A549 (cell line): ENCODE data around the gene SFT2D1. TPM values are rescaled to one million over a fixed set of nuclear protein-coding genes. Genes with fewer than 3 reads are reported as not detected.

ENCODE experiments used
- ATAC-seq, 2 experiments: fragments of 200-7000 bp in 1 of 2; fragments of >200 bp in 1 of 2; cut with Nextera tagmentation in 1 of 2; cut with Tn5 transposase in 1 of 2; 3 replicates each; pipeline versions ENCODE4 v1.8.0 to v1.9.1; 2018 to 2020; ENCODE audit warnings: mild to moderate bottlenecking in 1 of 2, moderate library complexity in 1 of 2
- CTCF ChIA-PET: fragments of 300-600 bp; sonication (Branson Sonifier 250); formaldehyde crosslinking; extraction: SDS; loops from one replicate; lab custom pipeline; 2021; ENCODE audit warnings: antibody characterized with exemption, inconsistent platforms; lab: Yijun Ruan, JAX
- POLR2A ChIA-PET: fragments of 350-600 bp; formaldehyde crosslinking; extraction: SDS; loops from one replicate; lab custom pipeline; 2021; ENCODE audit warnings: antibody characterized with exemption, inconsistent platforms; lab: Yijun Ruan, JAX
- DNase-seq, 2 experiments: peaks; one replicate each; pipeline versions ENCODE4 v3.0.0 to v3.0.0-alpha.2; 2011 to 2016; ENCODE audit warnings: low read depth in 1 of 2, low spot score in 1 of 2
- FAIRE-seq: peaks from 2 replicates; lab custom pipeline; 2011; peaks lifted over from hg19 to GRCh38; lab: Jason Lieb, UNC
- H3K27ac ChIP-seq, 2 experiments: fragments of >200 bp; sonication (Bioruptor Twin); formaldehyde crosslinking; 3 replicates each; pipeline ENCODE4 v1.5.1; 2016 to 2017
- H3K4me1 ChIP-seq: fragments of >200 bp; sonication (Bioruptor Twin); formaldehyde crosslinking; 3 replicates; pipeline ENCODE4 v1.6.1; 2016
- H3K4me2 ChIP-seq: fragments of >200 bp; sonication (Bioruptor Twin); formaldehyde crosslinking; 3 replicates; pipeline ENCODE4 v1.6.1; 2016
- H3K4me3 ChIP-seq: fragments of >200 bp; sonication (Bioruptor Twin); formaldehyde crosslinking; 3 replicates; pipeline ENCODE4 v1.5.1; 2016
- H3K9me3 ChIP-seq: fragments of >200 bp; sonication (Bioruptor Twin); formaldehyde crosslinking; 3 replicates; pipeline ENCODE4 v1.6.1; 2016
- CEBPB ChIP-seq, 2 experiments: fragments of >200 bp in 1 of 2; sonication (Bioruptor Twin) in 1 of 2; formaldehyde crosslinking in 1 of 2; IDR thresholded peaks; 2 replicates each; pipeline ENCODE4 v1.6.1; 2012 to 2016
- CHD2 ChIP-seq: fragments of 150-350 bp; IDR thresholded peaks from 2 replicates; pipeline ENCODE4 v1.6.1; 2014; ENCODE audit warnings: low read length; ENCODE audit not compliant: partially characterized antibody
- EP300 ChIP-seq, 2 experiments: fragments of >200 bp; sonication (Bioruptor Twin); formaldehyde crosslinking; IDR thresholded peaks; 2 replicates in 1 of 2; 3 replicates in 1 of 2; pipeline ENCODE4 v1.6.1; 2016 to 2017
- ESRRA ChIP-seq: fragments of 150-350 bp; IDR thresholded peaks from 2 replicates; pipeline ENCODE4 v1.6.1; 2014; ENCODE audit warnings: mild to moderate bottlenecking, low read length, borderline replicate concordance
- FOSB ChIP-seq: fragments of 250-450 bp; sonication (Bioruptor Pico); IDR thresholded peaks from 2 replicates; pipeline ENCODE4 v1.5.0; 2020; ENCODE audit warnings: mild to moderate bottlenecking, moderate library complexity
- FOSL2 ChIP-seq, 2 experiments: fragments of 450-650 bp in 1 of 2; fragments of >200 bp in 1 of 2; sonication (Bioruptor Twin) in 1 of 2; formaldehyde crosslinking; IDR thresholded peaks; 2 replicates each; pipeline versions ENCODE4 v1.5.0 to v1.6.1; 2016 to 2020; ENCODE audit warnings: mild to moderate bottlenecking in 1 of 2, moderate library complexity in 1 of 2
- FOXS1 ChIP-seq: fragments of 250-450 bp; sonication (Bioruptor Pico); IDR thresholded peaks from 2 replicates; pipeline ENCODE4 v1.5.0; 2020; ENCODE audit warnings: mild to moderate bottlenecking, moderate library complexity
- HDAC2 ChIP-seq: fragments of 200-600 bp; sonication (generic); IDR thresholded peaks from 2 replicates; pipeline ENCODE4 v1.6.1; 2016
- HEYL ChIP-seq: fragments of 250-450 bp; sonication (Bioruptor Pico); IDR thresholded peaks from 2 replicates; pipeline ENCODE4 v1.8.0; 2021; ENCODE audit warnings: mild to moderate bottlenecking, moderate library complexity
- JUNB ChIP-seq: fragments of >200 bp; sonication (Bioruptor Twin); formaldehyde crosslinking; IDR thresholded peaks from 2 replicates; pipeline ENCODE4 v1.6.1; 2016
- NPAS2 ChIP-seq: fragments of 250-450 bp; sonication (Bioruptor Pico); IDR thresholded peaks from 2 replicates; pipeline ENCODE4 v1.8.0; 2022; ENCODE audit warnings: mild to moderate bottlenecking, moderate library complexity, borderline replicate concordance
- POLR2AphosphoS2 ChIP-seq: conservative IDR thresholded peaks from 2 replicates; pipeline ENCODE4 v1.6.1; 2012; ENCODE audit warnings: low read length, improper control_type of control experiment, inconsistent platforms
- RAD21 ChIP-seq, 2 experiments: fragments of >200 bp in 1 of 2; sonication (Bioruptor Twin) in 1 of 2; formaldehyde crosslinking in 1 of 2; IDR thresholded peaks in 1 of 2; conservative IDR thresholded peaks in 1 of 2; 2 replicates in 1 of 2; 3 replicates in 1 of 2; pipeline ENCODE4 v1.6.1; 2012 to 2018; ENCODE audit warnings: inconsistent platforms in 1 of 2
- RCOR1 ChIP-seq: fragments of 150-350 bp; IDR thresholded peaks from 2 replicates; pipeline ENCODE4 v1.6.1; 2014; ENCODE audit warnings: antibody characterized with exemption, low read length, low read depth
- RNF2 ChIP-seq: fragments of 200-600 bp; sonication (generic); IDR thresholded peaks from 2 replicates; pipeline ENCODE4 v1.6.1; 2016; ENCODE audit warnings: low read depth, mild to moderate bottlenecking, antibody characterized with exemption, moderate library complexity, borderline replicate concordance
- ZFP36 ChIP-seq: fragments of 450-650 bp; IDR thresholded peaks from 2 replicates; pipeline ENCODE4 v1.6.1; 2014; ENCODE audit warnings: borderline replicate concordance; ENCODE audit not compliant: partially characterized antibody
- WGBS: methylation state at CpG from one replicate; pipeline ENCODE4 v1.1.6; 2017; ENCODE audit errors: missing lambda C conversion rate; 5-methylcytosine and 5-hydroxymethylcytosine counted together
- polyA plus RNA-seq, 4 experiments: library from polyadenylated mRNA; depleted of rRNA in 3 of 4; stranded (reverse); fragments of >200 nt; fragmentation: RNase III in 1 of 4; extraction: RNeasy Plus Mini Kit Qiagen cat#74134 plus additional on column Dnase treatment in 1 of 4; gene quantifications; 2 replicates in 3 of 4; 3 replicates in 1 of 4; pipeline ENCODE4 v1.2.3, GENCODE V29; 2011 to 2017
- TF ChIP-seq, protein P1 (sequence below): fragments of >200 bp; sonication (Bioruptor Twin); formaldehyde crosslinking; IDR thresholded peaks from 3 replicates; pipeline ENCODE4 v1.6.1; 2016
- TF ChIP-seq, protein P2 (sequence below): fragments of >200 bp; sonication (Bioruptor Twin); formaldehyde crosslinking; IDR thresholded peaks from 3 replicates; pipeline ENCODE4 v1.5.1; 2016
- TF ChIP-seq, protein P3 (sequence below): IDR thresholded peaks from 2 replicates; pipeline ENCODE4 v1.6.1; 2012
- TF ChIP-seq, protein P4 (sequence below): fragments of 450-650 bp; IDR thresholded peaks from 2 replicates; pipeline ENCODE4 v1.6.1; 2014; ENCODE audit warnings: antibody characterized with exemption

The SFT2D1 gene
- polyA plus RNA-seq, 2 of the 4 experiments (the other 2 are of a cell fraction) = 48.1 to 74.4 TPM

DNA sequence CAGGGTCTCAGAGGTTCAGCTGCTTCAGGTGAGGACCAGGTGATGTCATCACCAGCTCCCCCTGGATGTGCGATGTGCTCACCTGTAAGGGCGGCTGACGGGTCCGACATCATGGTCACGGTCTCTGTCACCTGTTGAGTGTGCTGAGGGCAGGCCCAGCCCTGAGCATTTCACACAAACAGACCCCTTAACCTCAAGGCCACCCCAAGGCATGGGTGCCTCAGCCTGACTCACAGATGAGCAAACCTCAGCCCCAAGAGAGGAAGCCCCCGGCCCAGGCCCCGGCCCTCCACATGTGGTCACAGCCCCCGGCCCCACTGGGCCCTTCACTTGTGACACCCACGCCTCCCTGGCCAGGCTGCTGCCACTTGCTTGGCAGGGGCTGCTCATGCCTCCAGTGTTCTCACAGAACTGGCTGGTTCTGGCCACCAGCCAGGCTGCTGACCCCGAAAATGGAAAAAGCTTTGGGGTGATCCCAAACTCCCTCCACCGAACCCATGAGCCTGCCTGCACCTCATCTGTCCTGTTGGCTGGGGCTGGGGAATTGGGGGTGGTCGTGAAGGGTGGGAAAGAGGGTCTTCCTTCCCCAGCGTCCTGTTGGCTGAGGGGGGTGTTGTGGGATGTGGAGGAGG lies 67.5 kb downstream of the SFT2D1 start:
- ATAC-seq = no peak
- no peak overlapping the region for H3K4me2 ChIP-seq
- TF ChIP-seq RNF2 (no peak), FOSB (no peak)
- TF ChIP-seq, all 56 proteins: peak for 0
- Histone ChIP-seq H3K4me3 (no peak overlapping the region), H3K4me1 (no peaks in the 10 kb centered on the region), H3K27ac (no peak overlapping the region), H3K9me3 (no peaks in the 10 kb centered on the region)
- CTCF ChIA-PET = interaction anchor here (0.6 to 4.2 kb wide), 3 partner anchors 10 to 125 kb away, joined by 3 to 45 read pairs (median 13); no protein-coding TSS in a partner anchor
- FAIRE-seq = no peak
- no peak for DNase-seq
- WGBS = 53% methylated on average over 3 of the region's 13 CpGs
- POLR2A ChIA-PET = no interaction called here

DNA sequence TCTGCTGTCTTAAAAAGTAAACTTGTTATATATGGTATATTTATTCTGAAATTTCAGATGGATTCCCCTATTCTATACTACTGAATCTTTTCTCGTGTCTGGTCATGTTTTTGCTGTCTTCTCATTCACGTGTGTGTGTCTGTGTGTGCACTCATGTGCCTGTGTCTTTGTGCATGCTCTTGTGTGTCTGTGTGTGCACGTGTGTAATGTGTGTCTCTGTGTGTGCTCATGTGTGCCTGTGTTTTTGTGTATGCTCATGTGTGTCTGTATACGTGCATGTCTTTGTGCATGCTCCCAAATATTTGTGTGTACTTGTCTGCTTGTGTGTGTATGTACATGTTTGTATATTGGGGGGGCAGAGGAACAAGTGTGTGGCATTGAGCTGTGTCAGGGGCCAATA lies 68.2 kb downstream of the SFT2D1 start:
- Histone ChIP-seq H3K4me2 (no peak overlapping the region), H3K4me1 (no peaks in the 10 kb centered on the region), H3K27ac (no peak overlapping the region), H3K9me3 (no peaks in the 10 kb centered on the region), H3K4me3 (no peak overlapping the region)
- TF ChIP-seq ESRRA = no peak
- no peak for TF ChIP-seq JUNB
- TF ChIP-seq RNF2 = no peak
- TF ChIP-seq EP300 (IDR thresholded peaks at IDR 0.05) = no peak
- no peak for TF ChIP-seq HEYL (CRISPR knock-in tag)
- TF ChIP-seq RCOR1 = no peak
- no peak for TF ChIP-seq FOSL2 (IDR thresholded peaks at IDR 0.05)
- no peak for TF ChIP-seq FOSL2 (CRISPR knock-in tag; IDR thresholded peaks at IDR 0.05)
- no peak for TF ChIP-seq CEBPB (IDR thresholded peaks at IDR 0.05)
- TF ChIP-seq FOXS1 (CRISPR knock-in tag) = no peak
- TF ChIP-seq, protein P1, sequence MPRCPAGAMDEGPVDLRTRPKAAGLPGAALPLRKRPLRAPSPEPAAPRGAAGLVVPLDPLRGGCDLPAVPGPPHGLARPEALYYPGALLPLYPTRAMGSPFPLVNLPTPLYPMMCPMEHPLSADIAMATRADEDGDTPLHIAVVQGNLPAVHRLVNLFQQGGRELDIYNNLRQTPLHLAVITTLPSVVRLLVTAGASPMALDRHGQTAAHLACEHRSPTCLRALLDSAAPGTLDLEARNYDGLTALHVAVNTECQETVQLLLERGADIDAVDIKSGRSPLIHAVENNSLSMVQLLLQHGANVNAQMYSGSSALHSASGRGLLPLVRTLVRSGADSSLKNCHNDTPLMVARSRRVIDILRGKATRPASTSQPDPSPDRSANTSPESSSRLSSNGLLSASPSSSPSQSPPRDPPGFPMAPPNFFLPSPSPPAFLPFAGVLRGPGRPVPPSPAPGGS = no peak
- TF ChIP-seq ZFP36 = no peak
- no peak for TF ChIP-seq NPAS2 (CRISPR knock-in tag)
- TF ChIP-seq, protein P2, sequence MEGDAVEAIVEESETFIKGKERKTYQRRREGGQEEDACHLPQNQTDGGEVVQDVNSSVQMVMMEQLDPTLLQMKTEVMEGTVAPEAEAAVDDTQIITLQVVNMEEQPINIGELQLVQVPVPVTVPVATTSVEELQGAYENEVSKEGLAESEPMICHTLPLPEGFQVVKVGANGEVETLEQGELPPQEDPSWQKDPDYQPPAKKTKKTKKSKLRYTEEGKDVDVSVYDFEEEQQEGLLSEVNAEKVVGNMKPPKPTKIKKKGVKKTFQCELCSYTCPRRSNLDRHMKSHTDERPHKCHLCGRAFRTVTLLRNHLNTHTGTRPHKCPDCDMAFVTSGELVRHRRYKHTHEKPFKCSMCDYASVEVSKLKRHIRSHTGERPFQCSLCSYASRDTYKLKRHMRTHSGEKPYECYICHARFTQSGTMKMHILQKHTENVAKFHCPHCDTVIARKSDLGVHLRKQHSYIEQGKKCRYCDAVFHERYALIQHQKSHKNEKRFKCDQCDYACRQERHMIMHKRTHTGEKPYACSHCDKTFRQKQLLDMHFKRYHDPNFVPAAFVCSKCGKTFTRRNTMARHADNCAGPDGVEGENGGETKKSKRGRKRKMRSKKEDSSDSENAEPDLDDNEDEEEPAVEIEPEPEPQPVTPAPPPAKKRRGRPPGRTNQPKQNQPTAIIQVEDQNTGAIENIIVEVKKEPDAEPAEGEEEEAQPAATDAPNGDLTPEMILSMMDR = no peak
- TF ChIP-seq, protein P3, sequence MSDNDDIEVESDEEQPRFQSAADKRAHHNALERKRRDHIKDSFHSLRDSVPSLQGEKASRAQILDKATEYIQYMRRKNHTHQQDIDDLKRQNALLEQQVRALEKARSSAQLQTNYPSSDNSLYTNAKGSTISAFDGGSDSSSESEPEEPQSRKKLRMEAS = no peak
- TF ChIP-seq RAD21 (conservative IDR thresholded peaks at IDR 0.05 in 1 of 2, IDR thresholded peaks at IDR 0.05 in 1 of 2) = no peak
- no peak for TF ChIP-seq HDAC2
- TF ChIP-seq, protein P4, sequence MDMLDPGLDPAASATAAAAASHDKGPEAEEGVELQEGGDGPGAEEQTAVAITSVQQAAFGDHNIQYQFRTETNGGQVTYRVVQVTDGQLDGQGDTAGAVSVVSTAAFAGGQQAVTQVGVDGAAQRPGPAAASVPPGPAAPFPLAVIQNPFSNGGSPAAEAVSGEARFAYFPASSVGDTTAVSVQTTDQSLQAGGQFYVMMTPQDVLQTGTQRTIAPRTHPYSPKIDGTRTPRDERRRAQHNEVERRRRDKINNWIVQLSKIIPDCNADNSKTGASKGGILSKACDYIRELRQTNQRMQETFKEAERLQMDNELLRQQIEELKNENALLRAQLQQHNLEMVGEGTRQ = no peak
- TF ChIP-seq POLR2AphosphoS2 = no peak
- TF ChIP-seq CHD2 = no peak
- no peak for DNase-seq
- FAIRE-seq = no peak
- ChIA-PET CTCF (interaction anchor here (4.2 kb wide), 1 partner anchor 126 kb away, joined by 45 read pairs; no protein-coding TSS in a partner anchor), POLR2A (no interaction called here)
- no peak for ATAC-seq
- 21% methylated on average over 4 of the region's 4 CpGs for WGBS
